GM12891 (cell line): ENCODE data around the gene PGD. TPM values are rescaled to one million over a fixed set of nuclear protein-coding genes. Genes with fewer than 3 reads are reported as not detected.

ENCODE experiments used
- DNase-seq: peaks from one replicate; pipeline ENCODE4 v3.0.0; 2011; ENCODE audit warnings: low spot score; ENCODE audit not compliant: insufficient read length
- FAIRE-seq: peaks from 2 replicates; lab custom pipeline; 2011; peaks lifted over from hg19 to GRCh38; lab: Jason Lieb, UNC
- PAX5 ChIP-seq: IDR thresholded peaks from 2 replicates; pipeline ENCODE4 v1.6.1; 2011; ENCODE audit warnings: low read length, moderate library complexity, mild to moderate bottlenecking; ENCODE audit not compliant: insufficient read depth, severe bottlenecking
- POLR2A ChIP-seq: IDR thresholded peaks from 2 replicates; pipeline ENCODE4 v1.6.1; 2011; ENCODE audit warnings: low read depth, low read length, control low read depth
- POLR2AphosphoS5 ChIP-seq: IDR thresholded peaks from 2 replicates; pipeline ENCODE4 v1.6.1; 2011; ENCODE audit warnings: low read depth, low read length, control low read depth
- POU2F2 ChIP-seq: IDR thresholded peaks from 2 replicates; pipeline ENCODE4 v1.6.1; 2011; ENCODE audit warnings: low read depth, mild to moderate bottlenecking, control low read depth, low read length, moderate library complexity
- SPI1 ChIP-seq: IDR thresholded peaks from 2 replicates; pipeline ENCODE4 v1.6.1; 2011; ENCODE audit warnings: low read depth, low read length, control low read depth
- TAF1 ChIP-seq: IDR thresholded peaks from 2 replicates; pipeline ENCODE4 v1.6.1; 2011; ENCODE audit warnings: low read depth, low read length, control low read depth
- polyA plus RNA-seq: library from polyadenylated mRNA; unstranded; fragments of >200 nt; gene quantifications from one replicate; pipeline ENCODE4 v1.2.1, GENCODE V29; 2012; ENCODE audit warnings: low read depth, missing spikeins, inconsistent platforms; ENCODE audit not compliant: missing spikeins

PGD gene
- 118 TPM for polyA plus RNA-seq

DNA sequence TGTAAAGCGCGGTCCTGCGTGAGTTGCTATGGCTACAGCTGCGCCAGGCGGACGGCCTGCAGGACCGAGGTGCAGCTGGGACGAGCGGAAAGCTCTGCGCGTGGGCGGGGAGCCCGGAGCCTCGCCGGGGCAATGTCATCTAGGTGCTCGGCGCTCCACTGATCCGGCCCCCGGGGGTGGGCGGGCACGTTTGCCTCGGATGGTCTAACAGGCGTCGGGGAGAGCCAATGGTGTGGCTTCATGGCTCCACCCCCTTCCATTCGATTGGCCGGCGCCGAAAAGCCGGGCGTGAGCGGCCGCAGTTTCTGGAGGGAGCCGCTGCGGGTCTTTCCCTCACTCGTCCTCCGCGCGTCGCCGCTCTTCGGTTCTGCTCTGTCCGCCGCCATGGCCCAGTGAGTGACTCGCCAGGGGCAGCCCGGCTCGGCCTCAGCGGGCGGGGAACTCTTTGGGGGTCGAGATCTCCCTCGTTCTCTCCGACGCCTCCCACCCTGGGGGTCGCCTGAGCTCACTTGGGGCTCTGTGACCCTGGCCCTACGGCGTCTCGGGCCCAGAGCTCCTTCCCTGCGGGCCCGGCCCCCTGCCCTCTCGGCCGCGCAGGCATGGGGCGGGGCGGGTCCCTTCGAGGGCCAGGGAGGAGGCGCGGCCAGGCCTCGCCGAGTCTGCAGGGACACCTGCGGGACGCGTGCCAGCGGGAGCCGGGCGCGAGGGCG lies at the start of gene PGD:
Gene PGD (plus strand): TSS at position 331 of the 710 bp plus-strand sequence. CDS start 54 bp downstream, at position 385.
- FAIRE-seq (peak; percentile 95), DNase-seq (peak; percentile 99)
- peak; percentile 83; the same call in 1 of the 2 replicates for TF ChIP-seq TAF1
- no peak for TF ChIP-seq PAX5
- TF ChIP-seq POLR2A: peak; percentile 65
- TF ChIP-seq POU2F2: peak; percentile 50
- no peak for TF ChIP-seq SPI1
- peak; percentile 76 for TF ChIP-seq POLR2AphosphoS5

DNA sequence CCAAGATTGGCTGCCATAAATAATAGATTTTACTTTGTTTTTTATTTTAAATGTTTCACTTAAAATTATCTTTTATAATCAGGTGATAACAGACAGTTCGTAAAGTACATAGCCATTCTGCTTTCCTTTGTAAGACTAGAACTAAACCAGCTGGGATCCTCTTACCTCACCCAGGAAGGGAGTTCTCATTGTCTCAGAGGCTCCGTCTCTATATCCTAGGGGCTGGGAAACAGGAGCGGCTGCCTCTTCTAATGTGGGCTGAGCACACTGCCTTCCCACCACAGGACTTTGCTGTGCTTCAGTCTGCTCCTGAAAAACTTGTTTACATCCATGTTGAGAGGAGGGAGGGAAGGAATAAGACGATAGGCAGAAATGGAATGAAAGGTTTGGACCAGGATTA lies 45.6 kb upstream of the PGD start:
- DNase-seq: no peak
- no peak for TF ChIP-seq POLR2A
- no peak for TF ChIP-seq PAX5
- no peak for TF ChIP-seq TAF1
- FAIRE-seq: no peak

DNA sequence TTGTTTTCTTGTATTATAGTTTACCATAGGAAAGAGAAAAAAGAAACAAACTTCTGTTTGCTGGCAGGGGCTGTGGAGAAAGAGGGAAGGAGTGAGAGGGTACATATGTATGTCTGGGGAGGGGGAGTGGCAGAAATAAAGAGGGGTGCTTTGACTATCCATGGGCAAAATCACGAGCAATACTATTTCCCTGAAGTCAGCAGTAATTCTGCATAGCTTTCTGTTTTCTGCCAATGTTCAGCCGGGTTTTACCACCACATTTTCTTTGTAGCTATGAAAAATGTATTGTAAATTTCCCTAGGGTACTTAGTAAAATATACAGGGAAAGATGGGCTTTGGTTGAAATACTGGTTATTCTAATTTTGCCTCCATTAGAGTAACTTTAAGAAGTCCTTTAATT lies 45.2 kb upstream of the PGD start:
- DNase-seq (no peak), FAIRE-seq (no peak)
- TF ChIP-seq SPI1: no peak

DNA sequence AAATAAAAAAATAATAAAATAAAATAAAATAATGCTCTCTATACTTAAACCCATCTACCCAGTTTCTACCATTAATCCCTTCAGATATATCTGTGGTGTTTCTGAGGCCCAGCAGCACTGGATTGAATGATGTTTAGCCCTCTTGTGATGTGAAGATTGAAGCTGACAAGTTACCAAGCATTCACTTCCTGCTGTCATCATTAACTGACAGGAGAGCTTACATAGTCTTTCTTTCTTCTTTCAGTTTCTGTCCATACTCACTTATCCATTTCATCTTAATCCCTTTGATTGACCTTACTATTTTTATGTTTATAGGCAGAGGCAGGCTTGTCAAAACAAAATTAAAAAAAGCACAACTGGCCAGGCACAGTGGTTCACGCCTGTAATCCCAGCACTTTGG lies 38.8 kb upstream of the PGD start:
- FAIRE-seq: no peak
- TF ChIP-seq POU2F2 (no peak), PAX5 (no peak), TAF1 (no peak), SPI1 (no peak), POLR2AphosphoS5 (no peak), POLR2A (no peak)
- no peak for DNase-seq

DNA sequence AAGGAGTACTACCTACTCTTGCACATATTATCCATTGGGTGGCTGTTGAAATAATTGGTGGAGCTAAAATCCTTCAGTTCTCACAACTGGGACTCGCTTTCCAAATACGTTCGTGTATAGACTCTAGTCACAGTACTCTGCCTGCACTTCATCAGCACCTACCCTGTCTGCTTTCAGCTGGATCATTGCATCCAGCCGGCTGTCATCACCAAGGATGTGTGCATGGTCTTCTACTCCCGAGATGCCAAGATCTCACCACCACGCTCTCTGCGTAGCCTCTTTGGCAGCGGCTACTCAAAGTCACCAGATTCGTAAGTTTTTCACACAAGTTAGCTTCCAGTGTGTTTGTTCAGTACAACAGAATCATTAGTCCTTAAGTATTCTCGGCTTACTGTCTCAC lies 37.3 kb upstream of the PGD start:
- TF ChIP-seq TAF1 (no peak), POU2F2 (no peak), POLR2AphosphoS5 (no peak), PAX5 (no peak), POLR2A (no peak), SPI1 (no peak)
- DNase-seq (no peak), FAIRE-seq (no peak)

DNA sequence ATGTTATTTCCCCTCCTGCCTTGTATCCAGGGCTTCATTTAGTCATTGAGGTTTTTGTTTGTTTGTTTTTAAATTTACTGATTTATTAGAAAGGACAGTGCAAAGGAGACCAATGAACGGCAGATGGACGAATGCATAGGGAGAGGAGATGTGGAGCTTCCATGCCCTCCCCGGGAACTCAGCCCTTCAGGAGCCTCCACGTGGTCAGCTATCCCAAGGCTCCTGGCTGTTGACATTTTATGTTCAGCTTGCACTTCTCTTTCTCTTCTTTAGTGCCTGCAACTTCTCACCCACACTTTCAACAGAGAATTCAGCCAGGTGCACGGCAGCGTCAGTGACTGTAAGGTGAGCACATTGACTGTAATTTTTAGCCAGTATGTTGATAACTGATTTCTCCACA lies 30.7 kb upstream of the PGD start:
- FAIRE-seq (no peak), DNase-seq (no peak)
- TF ChIP-seq POU2F2 (no peak), POLR2AphosphoS5 (no peak), SPI1 (no peak), PAX5 (no peak), TAF1 (no peak), POLR2A (no peak)

DNA sequence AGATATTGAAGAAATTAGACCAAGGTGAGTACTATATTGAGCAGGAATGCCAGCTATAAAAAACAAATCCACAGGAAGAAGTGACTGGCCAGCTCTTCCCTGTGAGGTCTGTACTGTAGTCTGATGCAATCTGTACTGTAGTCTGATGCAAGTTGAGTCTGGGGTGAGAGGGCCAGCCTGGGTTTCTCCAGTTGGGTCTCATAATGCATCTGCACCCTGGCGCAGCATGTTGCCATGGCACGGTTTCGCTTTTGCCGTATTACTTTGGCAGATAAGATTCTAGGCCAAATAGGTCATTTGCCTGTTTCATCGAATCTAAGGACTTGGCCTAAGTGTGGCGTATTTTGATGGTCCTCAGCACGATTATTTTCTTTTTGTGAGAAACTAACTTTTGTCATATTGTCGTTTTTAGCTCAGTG lies 24.4 kb upstream of the PGD start:
- FAIRE-seq (no peak), DNase-seq (no peak)
- TF ChIP-seq POLR2AphosphoS5 (no peak), SPI1 (no peak), PAX5 (no peak), POLR2A (no peak), TAF1 (no peak)

DNA sequence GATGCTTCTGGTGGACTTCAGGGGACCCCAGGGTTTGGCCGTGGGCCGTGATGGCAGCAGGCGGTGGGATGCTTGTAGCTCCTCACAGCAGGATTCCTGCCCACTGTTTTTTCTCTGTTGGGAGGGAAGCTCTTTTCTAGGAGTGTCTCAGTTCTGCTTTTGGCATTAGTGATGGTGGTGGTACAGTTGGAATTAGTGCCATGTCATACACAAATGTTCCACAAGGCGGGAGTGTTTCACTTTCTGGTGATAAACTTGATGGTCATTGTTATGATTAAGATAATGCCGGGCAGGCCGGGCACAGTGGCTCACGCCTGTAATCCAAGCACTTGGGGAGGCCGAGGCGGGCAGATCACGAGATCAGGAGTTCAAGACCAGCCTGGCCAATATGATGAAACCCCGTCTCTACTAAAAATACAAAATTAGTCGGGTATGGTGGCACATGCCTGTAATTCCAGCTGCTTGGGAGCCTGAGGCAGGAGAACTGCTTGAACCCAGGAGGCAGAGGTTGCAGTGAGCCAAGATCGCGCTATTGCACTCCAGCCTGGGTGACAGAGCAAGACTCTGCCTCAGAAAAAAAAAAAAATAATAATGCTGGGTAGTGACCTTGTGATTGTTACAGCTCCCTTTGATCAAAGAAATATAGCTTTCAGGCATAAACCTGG lies 21.4 kb upstream of the PGD start:
- TF ChIP-seq SPI1: peak; percentile 90
- peak; percentile 39 for DNase-seq
- peak; percentile 86 for FAIRE-seq

DNA sequence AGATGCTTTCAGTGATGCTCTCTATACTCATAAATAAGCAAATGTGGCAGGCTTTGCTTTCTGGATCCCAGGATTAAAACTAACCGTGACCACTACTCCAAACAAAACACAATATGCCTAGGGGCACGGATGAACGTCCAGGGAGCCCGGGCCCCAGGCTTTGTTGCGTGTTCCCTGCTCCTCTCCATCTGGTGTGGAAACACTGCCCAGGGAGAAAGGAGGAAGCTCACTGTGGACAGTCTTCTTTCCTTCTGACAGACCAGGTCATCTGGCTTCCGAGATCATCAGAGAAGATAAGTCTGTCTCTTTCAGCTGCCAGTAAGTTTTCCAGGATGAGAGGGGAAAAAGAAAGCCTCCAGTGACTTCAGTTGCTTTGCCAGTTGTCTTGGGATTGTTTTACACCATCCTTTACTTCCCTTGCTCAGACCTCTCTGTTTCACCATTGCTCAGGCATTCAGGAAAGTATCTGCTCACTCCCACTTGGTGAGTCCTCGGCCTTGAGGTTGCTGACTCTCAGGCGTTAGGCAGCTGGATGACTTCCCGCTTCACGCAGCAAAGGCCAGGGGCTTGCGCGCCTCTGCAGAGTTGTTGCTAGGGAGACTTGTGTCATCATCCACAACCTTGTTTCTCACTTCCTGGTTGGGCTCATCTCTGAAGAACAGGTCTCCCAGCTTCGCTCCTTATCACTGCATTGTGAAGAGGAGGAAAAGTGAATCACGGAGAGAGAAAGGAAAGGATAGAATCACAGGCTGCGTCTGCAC lies 20.6 kb upstream of the PGD start:
- DNase-seq: no peak
- TF ChIP-seq SPI1 (peak; percentile 47; the same call in 1 of the 2 replicates), POLR2A (no peak)
- peak; percentile 35 for FAIRE-seq

DNA sequence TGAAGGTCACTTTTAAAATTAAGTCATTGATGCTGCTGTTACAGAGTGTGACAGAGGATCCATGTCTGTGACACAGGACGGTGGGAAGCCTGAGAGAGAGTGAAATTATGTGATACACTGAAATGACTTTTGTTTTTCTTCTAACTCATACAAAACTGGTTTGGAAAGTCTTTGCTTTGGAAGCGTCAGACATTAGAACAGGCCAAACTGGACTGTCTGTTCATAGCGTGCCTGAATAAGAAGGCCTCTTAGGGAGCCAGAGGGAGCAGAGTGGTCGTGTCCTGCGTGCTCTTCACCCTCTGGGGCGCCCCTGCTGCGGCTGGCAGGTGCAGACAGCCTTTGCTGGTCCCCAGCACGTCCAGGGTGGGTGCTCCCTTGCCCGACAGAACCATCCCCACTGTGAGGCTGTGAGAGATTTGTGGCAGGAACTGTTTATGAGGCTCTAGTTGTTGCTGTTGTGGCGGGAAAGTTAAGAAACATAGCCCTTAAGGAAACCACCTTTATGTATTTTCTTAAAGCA lies 19.7 kb upstream of the PGD start:
- DNase-seq (no peak), FAIRE-seq (no peak)
- no peak for TF ChIP-seq POLR2AphosphoS5
